Activated CD8-positive, alpha-beta T cell treated with anti-CD3 and anti-CD28 coated beads for 36 hours (primary cell): ENCODE results near the gene STK39. TPM values are rescaled to one million over a fixed set of nuclear protein-coding genes. Genes with fewer than 3 reads are reported as not detected.

ENCODE experiments used
- ATAC-seq: fragments of 200-7000 bp; cut with Tn5 transposase; one replicate; pipeline ENCODE4 v1.10.0; 2021; ENCODE audit warnings: mild to moderate bottlenecking, moderate library complexity
- CTCF ChIA-PET: fragments of 350-600 bp; sonication (Branson Sonifier 250); formaldehyde crosslinking; loops from one replicate; lab custom pipeline; 2021; ENCODE audit warnings: antibody characterized with exemption; lab: Charles Lee
- POLR2A ChIA-PET: fragments of 350-600 bp; sonication (Branson Sonifier 250); formaldehyde crosslinking; loops from one replicate; lab custom pipeline; 2021; ENCODE audit warnings: antibody characterized with exemption; lab: Charles Lee
- DNase-seq: peaks from one replicate; pipeline ENCODE4 v3.0.0-alpha.2; 2020
- H3K27ac Mint-ChIP-seq: one replicate; pipeline ENCODE4 v1.8.0; 2021; ENCODE audit warnings: mild to moderate bottlenecking, mixed read lengths
- H3K27me3 Mint-ChIP-seq: one replicate; pipeline ENCODE4 v1.8.0; 2021; ENCODE audit warnings: mixed read lengths
- H3K36me3 Mint-ChIP-seq: one replicate; pipeline ENCODE4 v1.8.0; 2021; ENCODE audit warnings: low read depth, mixed read lengths
- H3K4me1 Mint-ChIP-seq: one replicate; pipeline ENCODE4 v1.8.0; 2021; ENCODE audit warnings: low read depth, mixed read lengths
- H3K4me3 Mint-ChIP-seq: one replicate; pipeline ENCODE4 v1.8.0; 2021; ENCODE audit warnings: mild to moderate bottlenecking, moderate library complexity, mixed read lengths
- H3K9me3 Mint-ChIP-seq: one replicate; pipeline ENCODE4 v1.8.0; 2021; ENCODE audit warnings: mixed read lengths
- CTCF ChIP-seq: fragments of 200-600 bp; IDR thresholded peaks from one replicate; pipeline ENCODE4 v1.8.0; 2022; ENCODE audit warnings: antibody characterized with exemption, mild to moderate bottlenecking
- intact Hi-C: fragments of 100-400 bp; cut with micrococcal nuclease; formaldehyde crosslinking; loops from one replicate; pipeline ENCODE4 v1.10.0; 2022
- total RNA-seq, 2 experiments: library from RNA; stranded (reverse); gene quantifications; one replicate each; pipeline ENCODE4 v1.2.3, GENCODE V29; 2021

The STK39 gene
- total RNA-seq, 2 experiments from 2014 or later: 32.8 to 33.9 TPM

- ATAC-seq (no peak), DNase-seq (no peak)
- intact Hi-C loops: no loop called here
- H3K36me3 Mint-ChIP-seq: peaks cover 20% of the 10 kb centered on the region
- no peak overlapping the region for H3K27ac Mint-ChIP-seq
- TF ChIP-seq CTCF: no peak
- no peaks in the 10 kb centered on the region for H3K9me3 Mint-ChIP-seq
- no peak overlapping the region for H3K4me3 Mint-ChIP-seq
- no peaks in the 10 kb centered on the region for H3K4me1 Mint-ChIP-seq
- no peaks in the 10 kb centered on the region for H3K27me3 Mint-ChIP-seq
- CTCF ChIA-PET: interaction anchor here (1.7 kb wide), 1 partner anchor 21 kb away, joined by 4 read pairs; no protein-coding TSS in a partner anchor
- POLR2A ChIA-PET: no interaction called here
Observed at GRCh38 chr2:168097431-168097830, 150.0 kb downstream of the STK39 start.

- CTCF ChIA-PET: no interaction called here
- intact Hi-C loops: no loop called here
- DNase-seq: no peak
- TF ChIP-seq CTCF: no peak
- Mint-ChIP-seq H3K27ac (no peak overlapping the region), H3K36me3 (peaks cover 12% of the 10 kb centered on the region), H3K4me3 (no peak overlapping the region), H3K27me3 (no peaks in the 10 kb centered on the region), H3K9me3 (no peaks in the 10 kb centered on the region), H3K4me1 (peaks cover under 1% of the 10 kb centered on the region)
- ATAC-seq: no peak
- POLR2A ChIA-PET: no interaction called here
Observed at GRCh38 chr2:168096158-168096557, 151.2 kb downstream of the STK39 start.

- TF ChIP-seq CTCF: no peak
- Mint-ChIP-seq H3K36me3 (peaks cover 10% of the 10 kb centered on the region), H3K4me1 (peaks cover 15% of the 10 kb centered on the region), H3K27me3 (no peaks in the 10 kb centered on the region), H3K4me3 (no peak overlapping the region), H3K27ac (no peak overlapping the region), H3K9me3 (no peaks in the 10 kb centered on the region)
- ChIA-PET CTCF (interaction anchor here (1.8 kb wide), 1 partner anchor 27 kb away, joined by 11 read pairs; no protein-coding TSS in a partner anchor), POLR2A (no interaction called here)
- ATAC-seq (no peak), DNase-seq (no peak)
- intact Hi-C loops: no loop called here
Observed at GRCh38 chr2:168091986-168092385, 155.4 kb downstream of the STK39 start.

GRCh38 chr2:168090366-168091135 lies 156.8 kb downstream of the STK39 start:
- Mint-ChIP-seq H3K27ac (no peak overlapping the region), H3K27me3 (no peaks in the 10 kb centered on the region), H3K4me1 (peaks cover 15% of the 10 kb centered on the region), H3K4me3 (no peak overlapping the region), H3K36me3 (peaks cover 7% of the 10 kb centered on the region), H3K9me3 (no peaks in the 10 kb centered on the region)
- no peak for DNase-seq
- POLR2A ChIA-PET: no interaction called here
- CTCF ChIA-PET: interaction anchor here (1.0 kb wide), 1 partner anchor 29 kb away, joined by 4 read pairs; no protein-coding TSS in a partner anchor
- ATAC-seq: no peak
- TF ChIP-seq CTCF: no peak
- intact Hi-C loops: no loop called here

GRCh38 chr2:168089200-168089599 lies 158.2 kb downstream of the STK39 start:
- peaks cover 7% of the 10 kb centered on the region for H3K36me3 Mint-ChIP-seq
- intact Hi-C loops: no loop called here
- H3K4me1 Mint-ChIP-seq: peaks cover 15% of the 10 kb centered on the region
- TF ChIP-seq CTCF: no peak
- DNase-seq: no peak
- H3K4me3 Mint-ChIP-seq: no peak overlapping the region
- ATAC-seq: no peak
- ChIA-PET CTCF (interaction anchor here (1.0 kb wide), 1 partner anchor 30 kb away, joined by 4 read pairs; no protein-coding TSS in a partner anchor), POLR2A (no interaction called here)
- no peak overlapping the region for H3K27ac Mint-ChIP-seq
- no peaks in the 10 kb centered on the region for H3K27me3 Mint-ChIP-seq
- H3K9me3 Mint-ChIP-seq: no peaks in the 10 kb centered on the region
